Measurements from ENCODE around the gene PRKAB1.

GRCh38 chr12:119645535-119646059, 22.3 kb upstream of the PRKAB1 start:
- TF ChIP-seq CTCF (IDR thresholded peaks at IDR 0.05) (no peak), POLR2AphosphoS5 (IDR thresholded peaks at IDR 0.05; ENCODE audit: insufficient read depth in 1 of 2, low read depth in 1 of 2) (no peak), POLR2A (IDR thresholded peaks at IDR 0.05) (no peak)

Data from vagina (tissue), 2 donors.